Testis (tissue), 3 donors: ENCODE results near the gene CHST13. TPM values are rescaled to one million over a fixed set of nuclear protein-coding genes. Genes with fewer than 3 reads are reported as not detected.

ENCODE experiments used
- DNase-seq: peaks from one replicate; pipeline ENCODE4 v3.0.0-alpha.2; 2019
- H3K27ac ChIP-seq, 2 donors: fragments of 200-600 bp; sonication (generic); one replicate each; pipeline ENCODE4 v1.5.1; 2019
- H3K27me3 ChIP-seq: fragments of 200-600 bp; sonication (generic); one replicate; pipeline ENCODE4 v1.5.1; 2019
- H3K36me3 ChIP-seq: fragments of 200-600 bp; sonication (generic); one replicate; pipeline ENCODE4 v1.5.1; 2017; ENCODE audit warnings: low read depth; ENCODE audit errors: missing control alignments
- H3K4me1 ChIP-seq: fragments of 200-600 bp; sonication (generic); one replicate; pipeline ENCODE4 v1.5.1; 2019
- H3K4me3 ChIP-seq, 2 donors: fragments of 200-600 bp; sonication (generic); one replicate each; pipeline ENCODE4 v1.5.1; 2017 to 2019
- H3K9me3 ChIP-seq: fragments of 200-600 bp; sonication (generic); one replicate; pipeline ENCODE4 v1.5.1; 2017
- POLR2A ChIP-seq: fragments of 450-650 bp; IDR thresholded peaks from one replicate; pipeline ENCODE4 v1.6.1; 2017; ENCODE audit warnings: antibody characterized with exemption, mild to moderate bottlenecking, moderate library complexity
- WGBS, 2 donors: methylation state at CpG; one replicate each; pipeline ENCODE4 v1.1.5; 2018; 5-methylcytosine and 5-hydroxymethylcytosine counted together
- intact Hi-C: fragments of 100-400 bp; cut with DNase I; formaldehyde crosslinking; loops from one replicate; pipeline ENCODE4 v1.15.1; 2023; ENCODE audit warnings: low total_unique reads
- polyA plus RNA-seq: library from polyadenylated mRNA; stranded (reverse); fragments of 350-450 nt; fragmentation: Illumina TruSeq; extraction: RNeasy Lipid Tissue Mini Kit (QIAGEN cat#74804); gene quantifications from one replicate; pipeline ENCODE4 v1.2.3, GENCODE V29; 2014; ENCODE audit warnings: low read depth, low replicate concordance; ENCODE audit not compliant: insufficient read depth
- total RNA-seq, 2 donors: library from RNA; depleted of rRNA; stranded (reverse); fragments of >200 nt; gene quantifications; one replicate each; pipeline ENCODE4 v1.2.3, GENCODE V29; 2016
- TF ChIP-seq, protein P1 (sequence below), 3 experiments: fragments of 450-650 bp in 2 of 3; fragments of 200-600 bp in 1 of 3; sonication (generic) in 1 of 3; IDR thresholded peaks; one replicate each; pipeline ENCODE4 v1.5.1; 2016 to 2019; ENCODE audit warnings: antibody characterized with exemption in 3 of 3, mild to moderate bottlenecking in 2 of 3, moderate library complexity in 1 of 3

CHST13 gene
- total and polyA plus RNA-seq, 3 donors from 2014 or later, result 13.3 to 21.7 (median 21.4) TPM

- WGBS, 2 donors, result 84 to 92% methylated on average over 14 of the region's 14 CpGs
These were observed 37.6 kb upstream of the CHST13 start for GRCh38 chr3:126486360-126486847.

DNA sequence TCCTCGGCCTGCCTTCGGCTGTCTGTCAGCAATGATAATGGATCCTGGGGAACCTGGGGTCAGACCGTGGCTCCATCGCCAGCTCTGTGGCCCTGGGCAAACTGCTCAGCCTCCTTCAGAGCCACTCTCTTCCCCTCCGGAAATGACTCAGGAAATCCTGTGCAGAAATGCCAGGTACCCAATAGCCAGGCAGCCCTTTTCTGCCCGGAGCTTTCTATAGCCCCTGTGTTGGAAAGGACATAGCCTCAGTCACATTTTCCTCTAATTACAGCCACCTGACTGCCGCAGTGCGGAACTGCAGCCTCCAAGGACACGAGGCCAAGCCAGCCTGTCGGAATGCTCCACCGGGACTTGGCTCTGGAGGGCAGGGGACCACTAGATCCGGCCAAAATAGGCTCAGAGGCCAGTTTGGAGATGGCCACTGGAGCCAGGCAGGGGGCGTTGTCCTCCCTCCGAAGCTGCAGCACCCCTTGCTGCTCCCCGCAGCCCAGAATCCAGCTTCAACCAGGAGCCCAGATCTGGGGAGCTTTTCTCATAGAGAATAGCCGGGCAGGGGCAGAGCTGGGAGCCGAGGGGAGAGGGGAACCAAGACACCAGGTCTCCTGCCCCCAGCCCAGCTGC, 36.7 kb upstream of the CHST13 start:
- intact Hi-C loops, result no loop called here
- no peak overlapping the region for H3K27ac ChIP-seq
- H3K36me3 ChIP-seq, result no peaks in the 10 kb centered on the region
- TF ChIP-seq POLR2A, result no peak
- TF ChIP-seq, protein P1, sequence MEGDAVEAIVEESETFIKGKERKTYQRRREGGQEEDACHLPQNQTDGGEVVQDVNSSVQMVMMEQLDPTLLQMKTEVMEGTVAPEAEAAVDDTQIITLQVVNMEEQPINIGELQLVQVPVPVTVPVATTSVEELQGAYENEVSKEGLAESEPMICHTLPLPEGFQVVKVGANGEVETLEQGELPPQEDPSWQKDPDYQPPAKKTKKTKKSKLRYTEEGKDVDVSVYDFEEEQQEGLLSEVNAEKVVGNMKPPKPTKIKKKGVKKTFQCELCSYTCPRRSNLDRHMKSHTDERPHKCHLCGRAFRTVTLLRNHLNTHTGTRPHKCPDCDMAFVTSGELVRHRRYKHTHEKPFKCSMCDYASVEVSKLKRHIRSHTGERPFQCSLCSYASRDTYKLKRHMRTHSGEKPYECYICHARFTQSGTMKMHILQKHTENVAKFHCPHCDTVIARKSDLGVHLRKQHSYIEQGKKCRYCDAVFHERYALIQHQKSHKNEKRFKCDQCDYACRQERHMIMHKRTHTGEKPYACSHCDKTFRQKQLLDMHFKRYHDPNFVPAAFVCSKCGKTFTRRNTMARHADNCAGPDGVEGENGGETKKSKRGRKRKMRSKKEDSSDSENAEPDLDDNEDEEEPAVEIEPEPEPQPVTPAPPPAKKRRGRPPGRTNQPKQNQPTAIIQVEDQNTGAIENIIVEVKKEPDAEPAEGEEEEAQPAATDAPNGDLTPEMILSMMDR (IDR thresholded peaks at IDR 0.05), result peak in 2 of 3 experiments; percentile 13 to 34
- H3K27me3 ChIP-seq, result no peaks in the 10 kb centered on the region
- H3K4me3 ChIP-seq, result no peak overlapping the region
- H3K9me3 ChIP-seq, result no peaks in the 10 kb centered on the region
- DNase-seq, result peak; percentile 51
- peaks cover 8% of the 10 kb centered on the region for H3K4me1 ChIP-seq
- 58 to 59% methylated on average over 8 to 17 of the region's 17 CpGs for WGBS, 2 donors

More at GRCh38 chr3:126486360-126486847, 37.6 kb upstream of the CHST13 start:
- peaks cover 8% of the 10 kb centered on the region for H3K4me1 ChIP-seq
- H3K4me3 ChIP-seq, result no peak overlapping the region
- DNase-seq, result no peak
- no peaks in the 10 kb centered on the region for H3K27me3 ChIP-seq
- no peak overlapping the region for H3K27ac ChIP-seq
- TF ChIP-seq POLR2A, result no peak
- TF ChIP-seq, protein P1 (IDR thresholded peaks at IDR 0.05), result no peak
- intact Hi-C loops, result no loop called here
- no peaks in the 10 kb centered on the region for H3K9me3 ChIP-seq
- H3K36me3 ChIP-seq, result no peaks in the 10 kb centered on the region

- no peak for TF ChIP-seq POLR2A
- TF ChIP-seq, protein P1 (IDR thresholded peaks at IDR 0.05), result no peak
- WGBS, 2 donors, result 84 to 89% methylated on average over 14 of the region's 14 CpGs
- intact Hi-C loops, result no loop called here
- Histone ChIP-seq H3K9me3 (no peaks in the 10 kb centered on the region), H3K4me1 (peaks cover 8% of the 10 kb centered on the region), H3K27ac (no peak overlapping the region), H3K36me3 (no peaks in the 10 kb centered on the region), H3K27me3 (no peaks in the 10 kb centered on the region), H3K4me3 (no peak overlapping the region)
- no peak for DNase-seq
These were observed 35.8 kb upstream of the CHST13 start for GRCh38 chr3:126488185-126488584.

DNA sequence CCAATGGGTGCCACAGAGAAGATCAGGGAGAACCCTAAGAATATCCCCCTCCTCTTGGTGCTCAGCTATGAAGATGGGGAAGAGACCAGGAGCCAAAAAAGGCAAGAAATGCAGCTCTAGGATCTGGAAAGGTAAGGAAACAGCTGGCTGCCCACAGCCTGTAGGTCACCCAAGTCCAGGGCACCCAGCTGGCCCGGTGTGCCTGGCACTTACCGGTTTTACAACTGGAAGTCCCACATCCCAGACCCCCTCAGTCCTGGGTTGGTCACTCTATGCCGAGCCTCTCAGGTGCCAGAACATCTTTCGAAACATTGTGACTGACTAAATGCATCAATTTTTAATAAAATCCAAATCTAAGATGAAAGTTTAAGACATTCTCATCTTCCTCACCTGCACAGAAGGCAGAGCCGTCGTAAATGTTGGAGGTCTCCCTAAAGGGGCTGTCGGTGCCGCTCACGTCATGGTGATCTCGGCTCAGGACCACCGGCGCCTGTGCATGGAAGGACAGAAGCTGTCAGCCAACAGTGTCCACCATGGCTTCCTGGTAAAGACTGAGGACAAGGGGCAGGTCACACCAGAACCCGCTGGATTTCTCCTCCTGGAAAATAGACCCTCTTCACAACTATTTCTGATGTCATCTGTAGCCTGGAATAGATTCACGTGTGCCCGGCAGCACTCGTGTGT, 34.9 kb upstream of the CHST13 start:
- Histone ChIP-seq H3K36me3 (no peaks in the 10 kb centered on the region), H3K4me3 (no peak overlapping the region), H3K27ac (no peak overlapping the region), H3K9me3 (no peaks in the 10 kb centered on the region), H3K27me3 (no peaks in the 10 kb centered on the region), H3K4me1 (peaks cover 8% of the 10 kb centered on the region)
- WGBS, 2 donors, result 94 to 97% methylated on average over 16 of the region's 16 CpGs
- intact Hi-C loops, result no loop called here
- TF ChIP-seq POLR2A, result no peak
- TF ChIP-seq, protein P1 (IDR thresholded peaks at IDR 0.05), result no peak
- no peak for DNase-seq
